Natural killer cell (primary cell): ENCODE results near the gene GRID2. TPM values are rescaled to one million over a fixed set of nuclear protein-coding genes. Genes with fewer than 3 reads are reported as not detected.

Experiments used
- ATAC-seq, 3 donors: fragments of 150-1000 bp in 2 of 3; fragments of 200-7000 bp in 1 of 3; cut with Tn5 transposase; 1 replicate in 1 of 3; 2 replicates in 2 of 3; pipeline ENCODE4 v1.10.0; 2021; ENCODE audit warnings: mild to moderate bottlenecking in 2 of 3, moderate library complexity in 2 of 3
- DNase-seq, 2 donors: peaks; one replicate each; pipeline versions ENCODE4 v3.0.0 to v3.0.0-alpha.2; 2013 to 2021; ENCODE audit warnings: mixed read lengths in 1 of 2
- H3K27ac ChIP-seq: one replicate; pipeline ENCODE4 v1.5.1; 2013; ENCODE audit warnings: mild to moderate bottlenecking, low read length
- H3K27me3 ChIP-seq: one replicate; pipeline ENCODE4 v1.6.1; 2013; ENCODE audit warnings: low read length; ENCODE audit not compliant: control insufficient read depth, insufficient read depth
- H3K36me3 ChIP-seq: one replicate; pipeline ENCODE4 v1.6.1; 2013; ENCODE audit warnings: low read length; ENCODE audit not compliant: control insufficient read depth, insufficient read depth
- H3K4me1 ChIP-seq: one replicate; pipeline ENCODE4 v1.6.1; 2013; ENCODE audit warnings: low read length; ENCODE audit not compliant: control insufficient read depth, insufficient read depth
- H3K4me3 ChIP-seq: one replicate; pipeline ENCODE4 v1.5.1; 2013; ENCODE audit warnings: low read length
- H3K9me3 ChIP-seq: one replicate; pipeline ENCODE4 v1.6.1; 2013; ENCODE audit warnings: low read length; ENCODE audit not compliant: control insufficient read depth, insufficient read depth
- H3K27ac Mint-ChIP-seq, 2 donors: one replicate each; pipeline ENCODE4 v1.8.0; 2022; ENCODE audit warnings: mild to moderate bottlenecking in 2 of 2, mixed read lengths in 2 of 2, moderate library complexity in 1 of 2
- H3K27me3 Mint-ChIP-seq, 2 donors: one replicate each; pipeline ENCODE4 v1.8.0; 2022; ENCODE audit warnings: low read depth in 2 of 2, mixed read lengths in 2 of 2
- H3K36me3 Mint-ChIP-seq: one replicate; pipeline ENCODE4 v1.8.0; 2022; ENCODE audit warnings: mixed read lengths
- H3K4me1 Mint-ChIP-seq, 2 donors: one replicate each; pipeline ENCODE4 v1.8.0; 2022; ENCODE audit warnings: mixed read lengths in 2 of 2
- H3K4me3 Mint-ChIP-seq: one replicate; pipeline ENCODE4 v1.8.0; 2022; ENCODE audit warnings: mild to moderate bottlenecking, moderate library complexity, mixed read lengths
- H3K9me3 Mint-ChIP-seq, 2 donors: one replicate each; pipeline ENCODE4 v1.8.0; 2022; ENCODE audit warnings: mixed read lengths in 2 of 2
- CTCF ChIP-seq: fragments of 200-600 bp; IDR thresholded peaks from one replicate; pipeline ENCODE4 v1.8.0; 2022; ENCODE audit warnings: antibody characterized with exemption
- WGBS: methylation state at CpG from one replicate; pipeline ENCODE4 v1.1.7; 2013; ENCODE audit warnings: missing lambda C conversion rate; ENCODE audit not compliant: insufficient coverage; 5-methylcytosine and 5-hydroxymethylcytosine counted together
- intact Hi-C: fragments of 100-400 bp; cut with micrococcal nuclease; formaldehyde crosslinking; loops from one replicate; pipeline ENCODE4 v1.14.2; 2022
- total RNA-seq, 4 donors: library from RNA; stranded (reverse); fragments of 120-200 nt in 1 of 4; gene quantifications; one replicate each; pipeline versions ENCODE4 v1.2.3 to v1.2.4, GENCODE V29; 2013 to 2022

Gene GRID2
- total RNA-seq, 3 donors from 2014 or later (not counting 1 experiment from before 2014, with no cell fraction given) = not detected

GRCh38 chr4:93320356-93320755 lies 1016.6 kb downstream of the GRID2 start:
- Histone ChIP-seq H3K27me3 (no peaks in the 10 kb centered on the region), H3K4me1 (no peaks in the 10 kb centered on the region), H3K27ac (no peak overlapping the region), H3K9me3 (no peaks in the 10 kb centered on the region), H3K36me3 (no peaks in the 10 kb centered on the region), H3K4me3 (no peak overlapping the region)
- Mint-ChIP-seq H3K4me3 (no peak overlapping the region), H3K27me3 (no peaks in the 10 kb centered on the region), H3K4me1 (no peaks in the 10 kb centered on the region), H3K9me3 (peaks cover 13 to 21% of the 10 kb centered on the region in 2 donors), H3K36me3 (peaks cover 7% of the 10 kb centered on the region), H3K27ac (no peak overlapping the region)
- ATAC-seq (no peak), DNase-seq (no peak)
- no peak for TF ChIP-seq CTCF
- intact Hi-C loops = no loop called here

- intact Hi-C loops = no loop called here
- no peaks in the 10 kb centered on the region for H3K27me3 ChIP-seq
- Mint-ChIP-seq H3K4me3 (no peak overlapping the region), H3K36me3 (peaks cover 13% of the 10 kb centered on the region), H3K27ac (no peak overlapping the region), H3K4me1 (no peaks in the 10 kb centered on the region), H3K9me3 (peaks cover 18 to 22% of the 10 kb centered on the region in 2 donors), H3K27me3 (no peaks in the 10 kb centered on the region)
- H3K9me3 ChIP-seq = no peaks in the 10 kb centered on the region
- no peak overlapping the region for H3K27ac ChIP-seq
- no peak for ATAC-seq
- no peak for TF ChIP-seq CTCF
- H3K36me3 ChIP-seq = no peaks in the 10 kb centered on the region
- H3K4me3 ChIP-seq = no peak overlapping the region
- no peak for DNase-seq
- no peaks in the 10 kb centered on the region for H3K4me1 ChIP-seq
Measured at GRCh38 chr4:93327346-93327745, 1023.6 kb downstream of the GRID2 start.

GRCh38 chr4:93334003-93334402 lies 1030.2 kb downstream of the GRID2 start:
- Histone ChIP-seq H3K9me3 (no peaks in the 10 kb centered on the region), H3K27ac (no peak overlapping the region), H3K27me3 (no peaks in the 10 kb centered on the region), H3K4me3 (no peak overlapping the region), H3K36me3 (no peaks in the 10 kb centered on the region), H3K4me1 (no peaks in the 10 kb centered on the region)
- H3K27ac Mint-ChIP-seq = no peak overlapping the region
- no peak overlapping the region for H3K4me3 Mint-ChIP-seq
- no peak for TF ChIP-seq CTCF
- intact Hi-C loops = no loop called here
- ATAC-seq (no peak), DNase-seq (no peak)
- 70% methylated on average over 3 of the region's 3 CpGs for WGBS
- no peaks in the 10 kb centered on the region for H3K27me3 Mint-ChIP-seq
- no peaks in the 10 kb centered on the region for H3K4me1 Mint-ChIP-seq
- peaks cover 8 to 9% of the 10 kb centered on the region in 2 donors for H3K9me3 Mint-ChIP-seq
- no peaks in the 10 kb centered on the region for H3K36me3 Mint-ChIP-seq

- H3K4me3 ChIP-seq = no peak overlapping the region
- no peak overlapping the region for H3K27ac ChIP-seq
- no peaks in the 10 kb centered on the region for H3K36me3 ChIP-seq
- Mint-ChIP-seq H3K9me3 (peaks cover 11 to 13% of the 10 kb centered on the region in 2 donors), H3K27ac (no peak overlapping the region), H3K4me1 (no peaks in the 10 kb centered on the region), H3K27me3 (no peaks in the 10 kb centered on the region), H3K4me3 (no peak overlapping the region), H3K36me3 (no peaks in the 10 kb centered on the region)
- WGBS = 90% methylated on average over 2 of the region's 3 CpGs
- no peaks in the 10 kb centered on the region for H3K27me3 ChIP-seq
- ATAC-seq = no peak
- intact Hi-C loops = no loop called here
- no peaks in the 10 kb centered on the region for H3K9me3 ChIP-seq
- no peak for TF ChIP-seq CTCF
- DNase-seq = no peak
- H3K4me1 ChIP-seq = no peaks in the 10 kb centered on the region
Measured at GRCh38 chr4:93337196-93337595, 1033.4 kb downstream of the GRID2 start.
